Measurements from ENCODE around the gene TANGO2.

The TANGO2 gene

GRCh38 chr22:20107471-20107901, 86.6 kb downstream of the TANGO2 start:
- no peak for DNase-seq (ENCODE audit: low spot score)

GRCh38 chr22:20107951-20108756, 87.2 kb downstream of the TANGO2 start:
- DNase-seq (ENCODE audit: low spot score), result no peak

- no peak for DNase-seq (ENCODE audit: low spot score)
Measured at GRCh38 chr22:20108757-20109230, 87.9 kb downstream of the TANGO2 start.

GRCh38 chr22:20109411-20110358, 88.8 kb downstream of the TANGO2 start:
- DNase-seq (ENCODE audit: low spot score), result no peak

- no peak for DNase-seq (ENCODE audit: low spot score)
Measured at GRCh38 chr22:20110359-20110985, 89.6 kb downstream of the TANGO2 start.

- DNase-seq (ENCODE audit: low spot score), result peak; percentile 75
Measured at GRCh38 chr22:20111045-20111688, 90.3 kb downstream of the TANGO2 start.

GRCh38 chr22:20111689-20112622, 91.0 kb downstream of the TANGO2 start:
- no peak for DNase-seq (ENCODE audit: low spot score)

- no peak for DNase-seq (ENCODE audit: low spot score)
Measured at GRCh38 chr22:20112623-20113511, 92.0 kb downstream of the TANGO2 start.

GRCh38 chr22:20113551-20114310, 92.8 kb downstream of the TANGO2 start:
- DNase-seq (ENCODE audit: low spot score), result no peak

GRCh38 chr22:20114506-20115475, 93.9 kb downstream of the TANGO2 start:
- no peak for DNase-seq (ENCODE audit: low spot score)

- no peak for DNase-seq (ENCODE audit: low spot score)
Measured at GRCh38 chr22:20115691-20116375, 94.9 kb downstream of the TANGO2 start, which contains the start of gene RANBP1. RANBP1 (plus strand) TSS chr22:20116104; CDS start chr22:20116185, 81 bp downstream.

- DNase-seq (ENCODE audit: low spot score), result no peak
Measured at GRCh38 chr22:20116376-20116950, 95.6 kb downstream of the TANGO2 start.

All from iPS-NIHi11 (cell line).